Breast epithelium (tissue), 3 donors: Measurements from ENCODE around the gene PAFAH1B1.

Source experiments
- CTCF ChIP-seq, 3 donors: fragments of 450-650 bp; IDR thresholded peaks; one replicate each; pipeline ENCODE4 v1.5.1; 2016 to 2017; ENCODE audit warnings: antibody characterized with exemption in 3 of 3, mild to moderate bottlenecking in 3 of 3, moderate library complexity in 3 of 3
- POLR2A ChIP-seq: fragments of 450-650 bp; IDR thresholded peaks from one replicate; pipeline ENCODE4 v1.6.1; 2016; ENCODE audit warnings: antibody characterized with exemption, mild to moderate bottlenecking, moderate library complexity
- POLR2AphosphoS5 ChIP-seq, 3 donors: sonication (generic); formaldehyde crosslinking; IDR thresholded peaks; one replicate each; pipeline ENCODE4 v1.6.1; 2017; ENCODE audit warnings: antibody characterized with exemption in 3 of 3

- TF ChIP-seq CTCF (IDR thresholded peaks at IDR 0.05) = no peak
- no peak for TF ChIP-seq POLR2A
- no peak for TF ChIP-seq POLR2AphosphoS5 (IDR thresholded peaks at IDR 0.05)
Observed at GRCh38 chr17:2712300-2713043, 119.0 kb downstream of the PAFAH1B1 start.
